Loucy (cell line): ENCODE data around the gene GPLD1.

Experiments used
- CTCF ChIP-seq: fragments of 200-600 bp; sonication (generic); conservative IDR thresholded peaks from 2 replicates; pipeline ENCODE4 v1.5.1; 2014; ENCODE audit warnings: mild to moderate bottlenecking, antibody characterized with exemption, low read length
- EZH2phosphoT487 ChIP-seq: fragments of 200-600 bp; IDR thresholded peaks from 2 replicates; pipeline ENCODE4 v1.6.1; 2018; ENCODE audit warnings: antibody characterized with exemption, mild to moderate bottlenecking, moderate library complexity, borderline replicate concordance

GRCh38 chr6:24419526-24419925 is 69.9 kb downstream of the GPLD1 start:
- no peak for TF ChIP-seq CTCF
- no peak for TF ChIP-seq EZH2phosphoT487
